CD14-positive monocyte (primary cell): Measurements from ENCODE around the gene HAO2. TPM values are rescaled to one million over a fixed set of nuclear protein-coding genes. Genes with fewer than 3 reads are reported as not detected.
"Not testable (repeated sequence)": the region's sequence is repeated elsewhere in the genome, so short reads cannot be mapped to it uniquely, and the experiment has no call there.

ENCODE experiments used
- DNase-seq, 3 donors: peaks; one replicate each; pipeline ENCODE4 v3.0.0-alpha.2; 2011 to 2022
- H2AFZ ChIP-seq: 2 replicates; pipeline ENCODE4 v1.6.0; 2012; ENCODE audit warnings: mild to moderate bottlenecking, low read depth, low read length, inconsistent platforms; ENCODE audit not compliant: insufficient read depth, poor library complexity, severe bottlenecking
- H3K27ac ChIP-seq, 2 donors: 1 replicate in 1 of 2; 2 replicates in 1 of 2; pipeline ENCODE4 v1.5.1; 2012 to 2013; ENCODE audit warnings: low read length in 2 of 2, control low read depth in 1 of 2, inconsistent platforms in 1 of 2, low read depth in 1 of 2, mild to moderate bottlenecking in 1 of 2
- H3K27me3 ChIP-seq, 2 donors: one replicate each; pipeline versions ENCODE4 v1.6.0 to v1.6.1; 2011 to 2013; ENCODE audit warnings: low read length in 2 of 2; ENCODE audit not compliant: control insufficient read depth in 2 of 2, insufficient read depth in 2 of 2
- H3K36me3 ChIP-seq, 2 donors: replicated peaks in 1 of 2; 1 replicate in 1 of 2; 2 replicates in 1 of 2; pipeline versions ENCODE4 v1.5.1 to v1.6.1; 2012 to 2013; ENCODE audit warnings: low read length in 2 of 2, control low read depth in 1 of 2, inconsistent platforms in 1 of 2, mild to moderate bottlenecking in 1 of 2; ENCODE audit not compliant: insufficient read depth in 2 of 2, control insufficient read depth in 1 of 2
- H3K4me1 ChIP-seq, 2 donors: 1 replicate in 1 of 2; 2 replicates in 1 of 2; pipeline versions ENCODE4 v1.5.1 to v1.6.1; 2012 to 2013; ENCODE audit warnings: low read length in 2 of 2, control low read depth in 1 of 2, inconsistent platforms in 1 of 2, mild to moderate bottlenecking in 1 of 2, moderate library complexity in 1 of 2; ENCODE audit not compliant: insufficient read depth in 2 of 2, control insufficient read depth in 1 of 2
- H3K4me2 ChIP-seq: replicated peaks from 2 replicates; pipeline ENCODE3; 2012; ENCODE audit warnings: low read length, moderate library complexity, mild to moderate bottlenecking; ENCODE audit not compliant: poor library complexity, severe bottlenecking; ENCODE audit errors: extremely low read depth
- H3K4me3 ChIP-seq, 3 experiments: fragments of 200-600 bp in 1 of 3; sonication (generic) in 1 of 3; replicated peaks in 1 of 3; 1 replicate in 2 of 3; 2 replicates in 1 of 3; pipeline ENCODE4 v1.5.1; 2011 to 2013; ENCODE audit warnings: low read length in 3 of 3, mild to moderate bottlenecking in 3 of 3, control low read depth in 2 of 3, low read depth in 2 of 3, inconsistent platforms in 1 of 3, moderate library complexity in 1 of 3
- H3K79me2 ChIP-seq: 2 replicates; pipeline ENCODE4 v1.6.0; 2012; ENCODE audit warnings: mild to moderate bottlenecking, control low read depth, inconsistent platforms, low read length, moderate library complexity; ENCODE audit not compliant: insufficient read depth
- H3K9ac ChIP-seq: 2 replicates; pipeline ENCODE4 v1.6.0; 2017; ENCODE audit warnings: low read length, mild to moderate bottlenecking; ENCODE audit not compliant: insufficient read depth, poor library complexity, severe bottlenecking
- H3K9me3 ChIP-seq, 2 donors: replicated peaks in 1 of 2; 1 replicate in 1 of 2; 2 replicates in 1 of 2; pipeline versions ENCODE4 v1.5.1 to v1.6.1; 2012 to 2013; ENCODE audit warnings: low read length in 2 of 2, control low read depth in 1 of 2; ENCODE audit not compliant: control insufficient read depth in 1 of 2, insufficient read depth in 1 of 2
- H4K20me1 ChIP-seq: 2 replicates; pipeline ENCODE4 v1.6.0; 2012; ENCODE audit warnings: mild to moderate bottlenecking, low read length, control low read depth, moderate library complexity; ENCODE audit not compliant: insufficient read depth
- H3K27ac Mint-ChIP-seq, 7 donors: one replicate each; pipeline ENCODE4 v1.8.0; 2020; ENCODE audit warnings: mild to moderate bottlenecking in 7 of 7, mixed read lengths in 7 of 7, moderate library complexity in 6 of 7, inconsistent platforms in 2 of 7
- H3K27me3 Mint-ChIP-seq, 3 donors: one replicate each; pipeline ENCODE4 v1.8.0; 2021 to 2022; ENCODE audit warnings: low read depth in 3 of 3, mild to moderate bottlenecking in 3 of 3, mixed read lengths in 3 of 3, moderate library complexity in 3 of 3, inconsistent platforms in 1 of 3
- H3K36me3 Mint-ChIP-seq, 2 donors: one replicate each; pipeline ENCODE4 v1.8.0; 2020; ENCODE audit warnings: mixed read lengths in 2 of 2, inconsistent platforms in 1 of 2, mild to moderate bottlenecking in 1 of 2
- H3K4me1 Mint-ChIP-seq: one replicate; pipeline ENCODE4 v1.8.0; 2020; ENCODE audit warnings: mild to moderate bottlenecking, mixed read lengths
- H3K4me3 Mint-ChIP-seq, 2 donors: one replicate each; pipeline ENCODE4 v1.8.0; 2020; ENCODE audit warnings: mild to moderate bottlenecking in 2 of 2, mixed read lengths in 2 of 2, moderate library complexity in 1 of 2
- H3K9me3 Mint-ChIP-seq, 7 donors: one replicate each; pipeline ENCODE4 v1.8.0; 2020 to 2022; ENCODE audit warnings: mixed read lengths in 7 of 7, mild to moderate bottlenecking in 6 of 7, moderate library complexity in 6 of 7, inconsistent platforms in 2 of 7
- WGBS: methylation state at CpG from one replicate; pipeline ENCODE4 v1.1.5; 2013; ENCODE audit warnings: missing lambda C conversion rate; ENCODE audit not compliant: insufficient coverage; 5-methylcytosine and 5-hydroxymethylcytosine counted together
- intact Hi-C, 2 donors: fragments of 100-400 bp; cut with micrococcal nuclease; formaldehyde crosslinking; loops; one replicate each; pipeline versions ENCODE4 v1.15.0 to v1.15.1; 2023
- polyA plus RNA-seq, 3 donors: library from polyadenylated mRNA; depleted of rRNA in 1 of 3; unstranded in 2 of 3; stranded (reverse) in 1 of 3; fragments of 300-500 nt in 2 of 3; fragments of >200 nt in 1 of 3; fragmentation: Illumina TruSeq in 2 of 3; gene quantifications; 1 replicate in 2 of 3; 2 replicates in 1 of 3; pipeline ENCODE4 v1.2.3, GENCODE V29; 2012 to 2021
- TF ChIP-seq, protein P1 (sequence below): fragments of 200-600 bp; IDR thresholded peaks from one replicate; pipeline ENCODE4 v1.8.0; 2022; ENCODE audit warnings: antibody characterized with exemption, mild to moderate bottlenecking

The HAO2 gene
- polyA plus RNA-seq, 3 donors: not detected

DNA sequence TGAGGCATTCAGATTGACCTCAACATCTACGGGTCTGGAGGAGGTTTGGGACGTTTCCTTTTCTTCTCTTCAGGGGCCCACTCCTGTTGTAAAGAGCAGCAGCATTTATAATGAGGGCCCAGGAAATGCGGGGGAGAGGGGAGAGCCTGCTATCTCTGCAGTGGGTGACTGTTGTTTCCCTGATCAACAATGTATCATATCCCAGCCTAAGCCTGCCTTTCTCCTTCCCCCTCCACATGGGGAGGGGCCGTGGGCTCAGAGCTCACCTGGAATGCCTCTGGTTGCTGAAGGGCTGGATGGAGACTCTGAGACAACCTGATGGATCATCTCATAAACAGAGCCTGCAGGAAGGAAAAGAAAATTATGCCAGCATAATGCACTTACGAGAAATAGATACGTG, 36.0 kb upstream of the HAO2 start:
- Histone ChIP-seq H3K79me2 (no peaks in the 10 kb centered on the region), H3K27me3 (peaks cover 0 to 7% of the 10 kb centered on the region in 2 donors), H3K4me2 (no peak overlapping the region), H4K20me1 (no peaks in the 10 kb centered on the region), H3K27ac (no peak overlapping the region), H3K4me1 (peaks cover 3 to 5% of the 10 kb centered on the region in 2 donors), H3K36me3 (no peaks in the 10 kb centered on the region), H2AFZ (no peak overlapping the region), H3K4me3 (no peak overlapping the region), H3K9ac (no peak overlapping the region), H3K9me3 (no peaks in the 10 kb centered on the region)
- intact Hi-C loops: no loop called here
- WGBS: 80% methylated on average over 1 of the region's 6 CpGs
- H3K4me1 Mint-ChIP-seq: peaks cover 5% of the 10 kb centered on the region
- H3K36me3 Mint-ChIP-seq: no peaks in the 10 kb centered on the region
- H3K27me3 Mint-ChIP-seq: peaks cover 4 to 11% (median 8%) of the 10 kb centered on the region in 3 donors
- no peak overlapping the region for H3K27ac Mint-ChIP-seq
- peaks cover 0 to 6% (median 3%) of the 10 kb centered on the region in 7 donors for H3K9me3 Mint-ChIP-seq
- DNase-seq: no peak
- TF ChIP-seq, protein P1, sequence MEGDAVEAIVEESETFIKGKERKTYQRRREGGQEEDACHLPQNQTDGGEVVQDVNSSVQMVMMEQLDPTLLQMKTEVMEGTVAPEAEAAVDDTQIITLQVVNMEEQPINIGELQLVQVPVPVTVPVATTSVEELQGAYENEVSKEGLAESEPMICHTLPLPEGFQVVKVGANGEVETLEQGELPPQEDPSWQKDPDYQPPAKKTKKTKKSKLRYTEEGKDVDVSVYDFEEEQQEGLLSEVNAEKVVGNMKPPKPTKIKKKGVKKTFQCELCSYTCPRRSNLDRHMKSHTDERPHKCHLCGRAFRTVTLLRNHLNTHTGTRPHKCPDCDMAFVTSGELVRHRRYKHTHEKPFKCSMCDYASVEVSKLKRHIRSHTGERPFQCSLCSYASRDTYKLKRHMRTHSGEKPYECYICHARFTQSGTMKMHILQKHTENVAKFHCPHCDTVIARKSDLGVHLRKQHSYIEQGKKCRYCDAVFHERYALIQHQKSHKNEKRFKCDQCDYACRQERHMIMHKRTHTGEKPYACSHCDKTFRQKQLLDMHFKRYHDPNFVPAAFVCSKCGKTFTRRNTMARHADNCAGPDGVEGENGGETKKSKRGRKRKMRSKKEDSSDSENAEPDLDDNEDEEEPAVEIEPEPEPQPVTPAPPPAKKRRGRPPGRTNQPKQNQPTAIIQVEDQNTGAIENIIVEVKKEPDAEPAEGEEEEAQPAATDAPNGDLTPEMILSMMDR: no peak
- no peak overlapping the region for H3K4me3 Mint-ChIP-seq

DNA sequence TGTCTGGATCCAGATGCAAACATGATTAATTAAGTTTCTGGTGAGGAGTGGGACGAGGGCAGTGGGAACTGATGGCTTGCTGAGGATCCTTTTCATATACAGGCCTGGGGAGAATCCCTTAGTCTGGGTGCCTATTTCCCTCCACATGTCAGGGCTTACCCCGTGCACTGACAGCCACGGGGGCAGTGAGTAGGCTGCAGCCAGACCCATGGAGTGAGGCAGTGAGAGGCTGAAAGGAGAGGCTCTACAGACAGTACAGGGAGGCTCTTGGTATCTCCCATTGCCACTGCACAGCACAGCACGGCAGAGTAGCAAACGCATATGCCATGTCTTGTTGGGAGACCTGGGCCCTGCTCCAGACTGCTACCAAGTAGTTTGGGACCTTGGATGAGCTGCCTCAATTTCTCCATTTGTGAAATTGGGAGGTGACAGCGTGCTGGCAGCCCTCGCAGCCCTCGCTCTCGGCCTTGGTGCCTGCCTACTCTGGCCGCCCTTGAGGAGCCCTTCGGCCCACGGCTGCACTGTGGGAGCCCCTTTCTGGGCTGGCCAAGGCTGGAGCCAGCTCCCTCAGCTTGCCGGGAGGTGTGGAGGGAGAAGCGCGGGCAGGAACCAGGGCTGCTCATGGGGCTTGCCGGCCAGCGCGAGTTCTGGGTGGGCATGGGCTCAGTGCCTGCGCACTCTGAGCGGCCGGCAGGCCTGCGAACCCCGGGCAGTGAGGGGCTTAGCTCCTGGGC, 35.3 kb upstream of the HAO2 start:
- Mint-ChIP-seq H3K27me3 (peaks cover 1 to 4% (median 1%) of the 10 kb centered on the region in 3 donors), H3K4me3 (no peak overlapping the region), H3K4me1 (no peaks in the 10 kb centered on the region), H3K27ac (no peak overlapping the region), H3K36me3 (no peaks in the 10 kb centered on the region), H3K9me3 (peaks cover 0 to 6% (median 3%) of the 10 kb centered on the region in 7 donors)
- no peak for DNase-seq
- no peaks in the 10 kb centered on the region for H4K20me1 ChIP-seq
- no peaks in the 10 kb centered on the region for H3K27me3 ChIP-seq
- no peaks in the 10 kb centered on the region for H3K36me3 ChIP-seq
- H3K9ac ChIP-seq: no peak overlapping the region
- H3K4me1 ChIP-seq: no peaks in the 10 kb centered on the region
- H2AFZ ChIP-seq: no peak overlapping the region
- H3K4me3 ChIP-seq: no peak overlapping the region
- H3K79me2 ChIP-seq: no peaks in the 10 kb centered on the region
- H3K27ac ChIP-seq: no peak overlapping the region
- no peaks in the 10 kb centered on the region for H3K9me3 ChIP-seq
- H3K4me2 ChIP-seq: no peak overlapping the region
- intact Hi-C loops: no loop called here
- TF ChIP-seq, protein P1: no peak
- 98% methylated on average over 21 of the region's 23 CpGs for WGBS

DNA sequence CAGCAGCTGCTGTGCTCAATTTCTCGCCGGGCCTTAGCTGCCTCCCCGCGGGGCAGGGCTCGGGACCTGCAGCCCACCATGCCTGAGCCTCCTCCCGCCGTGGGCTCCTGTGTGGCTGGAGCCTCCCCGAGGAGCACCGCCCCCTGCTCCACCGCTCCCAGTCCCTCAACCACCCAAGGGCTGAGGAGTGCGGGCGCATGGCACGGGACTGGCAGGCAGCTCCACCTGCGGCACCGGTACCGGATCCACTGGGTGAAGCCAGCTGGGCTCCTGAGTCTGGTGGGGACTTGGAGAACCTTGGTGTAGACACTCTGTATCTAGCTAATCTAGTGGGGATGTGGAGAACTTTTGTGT, 34.7 kb upstream of the HAO2 start:
- H3K9me3 Mint-ChIP-seq, H3K27me3 Mint-ChIP-seq, H3K4me3 Mint-ChIP-seq, H3K27ac Mint-ChIP-seq, H3K9ac ChIP-seq, H3K4me1 ChIP-seq, H3K4me1 Mint-ChIP-seq, H3K36me3 Mint-ChIP-seq, H3K9me3 ChIP-seq, H3K27ac ChIP-seq, H3K4me3 ChIP-seq, H3K4me2 ChIP-seq, H2AFZ ChIP-seq, DNase-seq, H3K79me2 ChIP-seq, H3K36me3 ChIP-seq, H4K20me1 ChIP-seq, H3K27me3 ChIP-seq, intact Hi-C loops: not testable (repeated sequence)
- WGBS: 97% methylated on average over 13 of the region's 16 CpGs
